Measurements from ENCODE around the gene KCNMA1.

DNA sequence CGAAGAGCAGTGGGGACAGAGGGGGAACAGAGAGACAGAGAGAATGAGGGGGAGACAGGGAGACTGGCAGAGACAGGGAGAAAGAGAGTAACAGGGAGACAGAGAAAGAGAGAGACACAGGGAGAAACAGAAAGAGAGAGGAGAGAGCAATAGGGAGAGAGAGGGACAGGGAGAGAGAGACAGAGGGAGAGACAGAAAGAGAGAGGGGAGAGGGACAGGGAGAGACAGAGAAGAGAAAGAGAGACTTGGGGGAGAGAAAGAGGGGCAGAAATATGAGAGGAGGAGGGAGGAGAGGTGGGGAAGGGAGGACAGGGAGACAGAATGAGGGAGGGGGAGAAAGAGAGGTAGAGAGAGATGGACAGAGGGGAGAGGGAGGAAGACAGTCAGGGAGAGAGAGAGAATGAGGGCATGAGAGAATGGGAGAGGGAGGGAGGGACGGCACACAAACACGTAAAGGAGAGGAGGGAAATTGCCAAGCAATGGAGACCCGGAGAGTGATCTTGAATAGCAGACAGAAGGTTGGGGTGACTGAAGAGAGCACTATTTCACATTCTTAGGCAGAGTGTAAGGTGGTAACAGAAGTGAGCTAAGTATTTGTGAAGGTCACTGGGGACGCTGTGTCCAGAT is 33.3 kb upstream of the KCNMA1 start:
- TF ChIP-seq, protein P1, sequence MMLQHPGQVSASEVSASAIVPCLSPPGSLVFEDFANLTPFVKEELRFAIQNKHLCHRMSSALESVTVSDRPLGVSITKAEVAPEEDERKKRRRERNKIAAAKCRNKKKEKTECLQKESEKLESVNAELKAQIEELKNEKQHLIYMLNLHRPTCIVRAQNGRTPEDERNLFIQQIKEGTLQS (IDR thresholded peaks at IDR 0.05; ENCODE audit: borderline replicate concordance, extremely low read depth, low read depth, low read length) = no peak
- TF ChIP-seq RAD51 (IDR thresholded peaks at IDR 0.05) (no peak), RAD21 (IDR thresholded peaks at IDR 0.05; ENCODE audit: insufficient read depth, low read depth, low read length) (no peak), MXI1 (IDR thresholded peaks at IDR 0.05; ENCODE audit: low read depth, low read length) (no peak), EZH2 (IDR thresholded peaks at IDR 0.05; ENCODE audit: borderline replicate concordance, control insufficient read depth, low read depth, low read length) (no peak), RFX5 (IDR thresholded peaks at IDR 0.05; ENCODE audit: low read depth, low read length) (no peak), CTCF (IDR thresholded peaks at IDR 0.05 in 2 of 3, conservative IDR thresholded peaks at IDR 0.05 in 1 of 3; ENCODE audit: control insufficient read depth in 2 of 3, extremely low read depth in 1 of 3, insufficient read depth in 1 of 3, low read depth in 3 of 3, low read length in 3 of 3) (no peak), BHLHE40 (IDR thresholded peaks at IDR 0.05; ENCODE audit: borderline replicate concordance in 1 of 2, low read depth in 2 of 2, low read length in 1 of 2) (no peak), NR2C2 (IDR thresholded peaks at IDR 0.05; ENCODE audit: borderline replicate concordance, control insufficient read depth, insufficient read length, low read depth) (no peak), CREB1 (IDR thresholded peaks at IDR 0.05; ENCODE audit: low read depth) (no peak), BCL11A (IDR thresholded peaks at IDR 0.05; ENCODE audit: low read depth, low read length) (no peak), MTA2 (IDR thresholded peaks at IDR 0.05; ENCODE audit: low read depth) (no peak), ZNF274 (IDR thresholded peaks at IDR 0.05; ENCODE audit: insufficient read depth, insufficient read length) (no peak), STAT1 (conservative IDR thresholded peaks at IDR 0.05) (no peak)
